Astrocyte (in vitro differentiated cells and primary cell): ENCODE results near the gene SPATA20.

Experiments
- CTCF ChIP-seq: IDR thresholded peaks from 2 replicates; pipeline ENCODE4 v1.5.1; 2011; ENCODE audit warnings: low read depth, mild to moderate bottlenecking, inconsistent platforms, low read length, moderate library complexity; ENCODE audit not compliant: insufficient read depth
- EZH2 ChIP-seq: IDR thresholded peaks from 2 replicates; pipeline ENCODE4 v1.6.1; 2012; ENCODE audit warnings: mild to moderate bottlenecking, low read length, inconsistent platforms; ENCODE audit not compliant: insufficient read depth

- TF ChIP-seq CTCF: no peak
- no peak for TF ChIP-seq EZH2
These were observed 34.3 kb downstream of the SPATA20 start for GRCh38 chr17:50581316-50581715.
